Psoas muscle (tissue), 8 donors: ENCODE data around the gene DIO3. TPM values are rescaled to one million over a fixed set of nuclear protein-coding genes. Genes with fewer than 3 reads are reported as not detected.
"Not testable (repeated sequence)": the region's sequence is repeated elsewhere in the genome, so short reads cannot be mapped to it uniquely, and the experiment has no call there.

Experiments used
- ATAC-seq, 4 donors: fragments of 200-7000 bp; cut with Tn5 transposase; one replicate each; pipeline ENCODE4 v1.9.1; 2020; ENCODE audit warnings: moderate library complexity in 3 of 4, mild to moderate bottlenecking in 2 of 4
- DNase-seq, 2 donors: peaks; one replicate each; pipeline ENCODE4 v3.0.0-alpha.2; 2020
- H3K27ac ChIP-seq: fragments of 200-600 bp; one replicate; pipeline ENCODE4 v1.8.0; 2022
- H3K27me3 ChIP-seq, 3 donors: fragments of 200-600 bp in 1 of 3; one replicate each; pipeline versions ENCODE4 v1.6.1 to v1.8.0; 2013 to 2022; ENCODE audit warnings: low read length in 2 of 3, mild to moderate bottlenecking in 2 of 3, moderate library complexity in 1 of 3; ENCODE audit not compliant: insufficient read depth in 3 of 3
- H3K36me3 ChIP-seq, 2 donors: fragments of 200-600 bp in 1 of 2; one replicate each; pipeline versions ENCODE4 v1.6.1 to v1.8.0; 2013 to 2022; ENCODE audit warnings: low read depth in 1 of 2, mild to moderate bottlenecking in 1 of 2, moderate library complexity in 1 of 2; ENCODE audit not compliant: insufficient read depth in 1 of 2
- H3K4me1 ChIP-seq: fragments of 200-600 bp; one replicate; pipeline ENCODE4 v1.8.0; 2022
- H3K4me3 ChIP-seq: fragments of 200-600 bp; one replicate; pipeline ENCODE4 v1.8.0; 2022; ENCODE audit warnings: mild to moderate bottlenecking
- H3K9me3 ChIP-seq: fragments of 200-600 bp; one replicate; pipeline ENCODE4 v1.8.0; 2022
- CTCF ChIP-seq: fragments of 200-600 bp; IDR thresholded peaks from one replicate; pipeline ENCODE4 v1.8.0; 2022; ENCODE audit warnings: antibody characterized with exemption
- WGBS, 3 donors: extraction: QIAGEN DNeasy Blood & Tissue Kit; methylation state at CpG; one replicate each; pipeline versions ENCODE4 v1.1.6 to v1.1.7; 2013; 5-methylcytosine and 5-hydroxymethylcytosine counted together
- intact Hi-C, 2 donors: fragments of 100-400 bp; cut with DNase I; formaldehyde crosslinking; loops; one replicate each; pipeline versions ENCODE4 v1.11.0 to v1.14.2; 2022
- polyA plus RNA-seq, 3 donors: library from polyadenylated mRNA; stranded (reverse); fragments of 200-250 nt; gene quantifications; one replicate each; pipeline ENCODE4 v1.2.3, GENCODE V29; 2013
- total RNA-seq, 4 donors: library from RNA; stranded (reverse); fragmentation: NEBNext Ultra II Directional in 2 of 4; extraction: Animal tissue kit (Norgen Biotek cat#: 25700) in 2 of 4; gene quantifications; one replicate each; pipeline versions ENCODE4 v1.2.1 to v1.2.4, GENCODE V29; 2021 to 2023
- donor health status: healthy with polysubstance abuse.
- donor health status: DM: no; HTN: no; CAD: no; lungs with moderate emphysema.
- donor health status: Bipolar disorder and iron deficiency.
- donor health status: healthy.
- donor health status: DM: yes; HTN: yes; CAD: no.
- donor health status: DM: no; HTN: no; CAD: no.
- donor health status: DM: no; HTN: no; CAD: no.
- donor health status: DM: yes; HTN: yes; CAD: no.

The DIO3 gene
- total and polyA plus RNA-seq, 7 donors: 0.30 to 1.3 (median 0.84) TPM

- Histone ChIP-seq H3K9me3 (no peaks in the 10 kb centered on the region), H3K4me1 (no peaks in the 10 kb centered on the region), H3K27me3 (peaks cover 0 to 4% (median 0%) of the 10 kb centered on the region in 3 donors), H3K27ac (no peak overlapping the region), H3K4me3 (no peak overlapping the region), H3K36me3 (no peaks in the 10 kb centered on the region)
- DNase-seq (peak in 1 of 2 donors; percentile 34), ATAC-seq (no peak)
- intact Hi-C loops: no loop called here
- TF ChIP-seq CTCF: no peak
- 79 to 89% (median 87%) methylated on average over 4 to 5 of the region's 5 CpGs for WGBS, 3 donors
Observed at GRCh38 chr14:101548710-101549109, 12.6 kb upstream of the DIO3 start.

- no peaks in the 10 kb centered on the region for H3K4me1 ChIP-seq
- H3K27me3 ChIP-seq: peaks cover 0 to 4% (median 3%) of the 10 kb centered on the region in 3 donors
- DNase-seq (peak in 1 of 2 donors; percentile 39), ATAC-seq (no peak)
- intact Hi-C loops: no loop called here
- H3K36me3 ChIP-seq: no peaks in the 10 kb centered on the region
- H3K4me3 ChIP-seq: no peak overlapping the region
- no peak overlapping the region for H3K27ac ChIP-seq
- WGBS, 3 donors: 83 to 90% (median 90%) methylated on average over 18 of the region's 18 CpGs
- H3K9me3 ChIP-seq: no peaks in the 10 kb centered on the region
- no peak for TF ChIP-seq CTCF
Observed at GRCh38 chr14:101549154-101549553, 12.1 kb upstream of the DIO3 start.

GRCh38 chr14:101550202-101550912 is 10.9 kb upstream of the DIO3 start:
- H3K27ac ChIP-seq, ATAC-seq, H3K4me1 ChIP-seq, H3K9me3 ChIP-seq, H3K4me3 ChIP-seq, H3K36me3 ChIP-seq, intact Hi-C loops, DNase-seq: not testable (repeated sequence)
- 87 to 88% (median 87%) methylated on average over 5 of the region's 5 CpGs for WGBS, 3 donors
- peaks cover 0 to 12% (median 4%) of the 10 kb centered on the region in 3 donors for H3K27me3 ChIP-seq

- peaks cover 0 to 21% (median 4%) of the 10 kb centered on the region in 3 donors for H3K27me3 ChIP-seq
- ATAC-seq (no peak), DNase-seq (peak in 1 of 2 donors; percentile 35)
- intact Hi-C loops: no loop called here
- WGBS, 3 donors: 83 to 84% (median 84%) methylated on average over 24 of the region's 24 CpGs
- H3K36me3 ChIP-seq: no peaks in the 10 kb centered on the region
- no peak for TF ChIP-seq CTCF
- no peak overlapping the region for H3K27ac ChIP-seq
- no peaks in the 10 kb centered on the region for H3K4me1 ChIP-seq
- H3K4me3 ChIP-seq: no peak overlapping the region
- no peaks in the 10 kb centered on the region for H3K9me3 ChIP-seq
Observed at GRCh38 chr14:101551729-101552595, 9.3 kb upstream of the DIO3 start.

GRCh38 chr14:101552786-101553231 is 8.5 kb upstream of the DIO3 start:
- 76 to 86% (median 80%) methylated on average over 7 to 9 of the region's 9 CpGs for WGBS, 3 donors
- Histone ChIP-seq H3K27ac (no peak overlapping the region), H3K4me3 (no peak overlapping the region), H3K27me3 (peaks cover 0 to 29% (median 2%) of the 10 kb centered on the region in 3 donors), H3K36me3 (no peaks in the 10 kb centered on the region), H3K9me3 (no peaks in the 10 kb centered on the region), H3K4me1 (no peaks in the 10 kb centered on the region)
- DNase-seq: peak in 1 of 2 donors; percentile 32
- no peak for ATAC-seq
- intact Hi-C loops: no loop called here
- TF ChIP-seq CTCF: no peak
